Non-pigmented ciliary epithelial cell (primary cell): ENCODE results near the gene OR2AP1.
A peak's percentile ranks its signal among the peaks of the same experiment; 100 is the strongest.
"Not testable (repeated sequence)": the region's sequence is repeated elsewhere in the genome, so short reads cannot be mapped to it uniquely, and the experiment has no call there.

Experiments used
- DNase-seq: peaks from one replicate; pipeline ENCODE4 v3.0.0-alpha.2; 2010; ENCODE audit warnings: low read depth

OR2AP1 gene

GRCh38 chr12:55572168-55572567 is at the start of gene OR2AP1:
TSS of gene OR2AP1 (plus strand) at chr12:55572468. CDS start at chr12:55574415, 1,947 bp downstream.
- no peak for DNase-seq

DNA sequence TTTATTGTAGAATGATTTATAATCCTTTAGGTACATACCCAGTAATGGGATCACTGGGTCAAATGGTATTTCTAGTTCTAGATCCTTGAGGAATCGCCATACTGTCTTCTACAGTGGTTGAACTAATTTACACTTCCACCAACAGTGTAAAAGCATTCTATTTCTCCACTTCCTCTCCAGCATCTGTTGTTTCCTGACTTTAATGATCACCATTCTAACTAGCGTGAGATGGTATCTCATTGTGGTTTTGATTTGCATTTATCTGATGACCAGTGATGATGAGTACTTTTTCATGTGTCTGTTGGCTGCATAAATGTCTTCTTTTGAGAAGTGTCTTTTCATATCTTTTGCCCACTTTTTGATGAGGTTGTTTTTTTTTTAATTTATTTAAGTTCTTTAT is 24.0 kb upstream of the OR2AP1 start:
- not testable (repeated sequence) for DNase-seq

DNA sequence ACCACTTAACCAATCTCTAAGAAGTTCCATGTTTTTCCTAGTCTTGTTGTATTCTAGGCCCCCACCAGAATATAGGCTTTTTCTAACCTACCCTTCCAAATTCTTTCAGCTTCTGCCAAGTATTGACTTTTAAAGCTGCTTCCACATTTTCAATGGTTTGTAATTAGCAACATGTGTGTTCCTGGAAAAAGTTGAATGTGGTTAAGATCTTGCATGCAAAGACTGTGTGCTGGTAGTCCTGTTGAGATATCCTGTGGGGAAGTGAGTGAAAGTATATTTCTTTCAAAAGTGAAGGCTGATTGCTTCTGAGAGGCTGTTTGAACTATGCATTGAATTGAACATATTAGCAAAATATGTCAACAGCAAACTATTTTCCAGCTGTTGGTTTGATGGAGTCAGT is 23.5 kb upstream of the OR2AP1 start:
- DNase-seq = no peak

DNA sequence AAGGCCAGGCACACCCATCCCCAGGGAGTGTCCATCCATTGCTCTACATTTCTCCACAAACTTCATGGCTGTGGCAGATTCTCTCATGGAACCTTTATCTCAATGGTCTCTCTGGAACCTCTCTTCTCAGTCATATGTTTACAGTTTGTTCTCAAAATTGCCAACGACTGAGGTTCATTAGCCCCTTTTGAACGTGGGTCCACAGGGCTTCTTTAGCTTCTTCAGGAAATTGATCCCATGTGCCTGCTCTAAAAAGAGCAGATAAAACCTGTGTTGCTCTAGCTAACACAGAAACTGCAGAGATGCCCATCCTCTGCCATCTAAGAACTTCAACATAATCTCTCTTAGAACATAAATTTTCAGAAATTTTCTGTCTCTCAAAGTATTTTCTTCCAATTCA is 23.0 kb upstream of the OR2AP1 start, which contains the start of gene OR6C4:
Gene OR6C4, plus strand, starts transcription at position 301 of the 400 bp plus-strand sequence. CDS start 1,625 bp downstream, outside the sequence.
- no peak for DNase-seq

GRCh38 chr12:55554296-55554695 is 18.0 kb upstream of the OR2AP1 start:
- no peak for DNase-seq

DNA sequence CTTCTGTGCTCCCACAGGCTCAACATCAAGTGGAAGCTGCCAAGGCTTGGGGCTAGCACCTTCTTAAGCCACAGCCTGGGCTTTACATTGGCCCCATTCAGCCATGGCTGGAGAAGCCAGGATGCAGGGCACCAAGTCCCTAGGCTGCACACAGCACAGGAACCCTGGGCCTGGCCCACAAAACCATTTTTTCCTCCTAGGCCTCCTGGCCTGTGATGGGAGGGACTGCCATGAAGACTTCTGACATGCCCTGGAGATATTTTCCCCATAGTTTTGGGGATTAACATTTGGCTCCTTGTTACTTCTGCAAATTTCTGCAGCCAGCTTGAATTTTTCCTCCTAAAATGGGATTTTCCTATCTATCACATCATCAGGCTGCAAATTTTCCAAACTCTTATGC is 2.2 kb upstream of the OR2AP1 start:
- not testable (repeated sequence) for DNase-seq

DNA sequence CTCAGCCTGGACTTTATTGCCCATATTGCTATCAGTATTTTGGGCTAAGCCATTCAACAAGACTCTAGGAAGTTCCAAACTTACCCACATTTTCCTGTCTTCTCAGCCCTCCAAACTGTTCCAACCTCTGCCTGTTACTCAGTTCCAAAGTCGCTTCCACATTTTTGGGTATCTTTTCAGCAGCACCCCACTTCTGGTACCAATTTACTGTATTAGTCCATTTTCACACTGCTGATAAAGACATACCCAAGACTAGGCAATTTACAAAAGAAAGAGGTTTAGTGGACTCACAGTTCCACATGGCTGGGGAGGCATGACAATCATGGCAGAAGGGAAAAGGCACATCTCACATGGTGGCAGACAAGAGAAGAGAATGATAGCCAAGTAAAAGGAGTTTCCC is 1.6 kb upstream of the OR2AP1 start:
- DNase-seq = not testable (repeated sequence)

DNA sequence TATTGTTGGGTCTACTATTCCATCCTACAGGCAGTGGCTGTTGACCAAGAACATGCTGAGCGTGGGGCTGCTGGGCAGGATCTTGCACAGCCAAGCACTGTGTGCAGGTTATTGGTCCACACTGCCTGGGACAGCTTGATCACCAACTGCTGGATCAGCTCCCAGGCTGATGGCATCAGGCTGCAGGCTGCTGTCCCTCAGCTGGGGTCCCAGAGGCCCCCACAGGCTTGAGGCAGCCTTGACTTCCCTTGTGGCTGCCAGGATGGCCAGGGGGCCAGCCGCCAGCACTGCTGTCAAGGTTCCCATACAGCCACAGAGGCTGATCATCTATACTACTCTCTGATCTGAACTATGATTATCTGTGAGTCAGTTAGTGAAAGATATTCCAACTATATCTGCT is 9.8 kb downstream of the OR2AP1 start:
- no peak for DNase-seq

GRCh38 chr12:55585817-55586216 is 13.5 kb downstream of the OR2AP1 start:
- DNase-seq = no peak

GRCh38 chr12:55590152-55590551 is 17.9 kb downstream of the OR2AP1 start:
- DNase-seq = not testable (repeated sequence)

DNA sequence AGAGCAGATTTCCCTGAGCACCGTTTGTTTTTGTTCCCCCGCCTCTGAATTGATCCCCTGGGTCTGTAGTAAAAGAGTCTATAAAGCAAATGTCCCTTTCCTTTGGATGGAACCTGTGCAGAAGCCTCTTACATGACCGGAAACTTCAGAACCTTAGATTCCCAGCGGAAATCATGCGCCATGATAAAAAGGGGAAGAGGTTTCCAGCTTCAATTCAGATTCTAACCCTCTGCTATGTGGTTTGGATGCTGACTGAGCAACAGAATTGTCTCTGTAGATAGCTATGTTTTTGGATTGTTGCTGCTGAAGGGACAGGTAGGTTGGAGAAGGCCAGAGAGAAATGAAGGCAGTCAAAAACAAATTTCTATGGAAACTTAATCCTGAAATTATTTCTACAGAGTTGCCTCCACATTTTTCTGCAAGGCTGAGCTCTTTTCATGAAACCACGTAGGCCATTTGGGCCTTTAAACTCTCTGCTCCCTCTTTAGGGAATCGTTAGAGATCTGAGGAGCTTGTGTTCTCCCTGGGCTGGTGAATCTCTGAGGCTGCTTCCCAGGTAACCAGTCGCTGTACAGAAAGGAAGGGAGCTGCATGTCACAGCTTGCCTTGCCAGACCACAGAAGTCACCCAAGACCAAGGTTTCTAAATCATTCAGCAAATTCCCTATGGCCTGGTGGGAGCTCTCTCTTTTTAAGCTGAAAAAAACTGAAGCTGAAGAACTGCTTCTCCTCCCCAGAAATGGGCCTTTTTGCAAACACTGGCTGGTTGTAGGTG is 35.7 kb downstream of the OR2AP1 start:
- DNase-seq = no peak

DNA sequence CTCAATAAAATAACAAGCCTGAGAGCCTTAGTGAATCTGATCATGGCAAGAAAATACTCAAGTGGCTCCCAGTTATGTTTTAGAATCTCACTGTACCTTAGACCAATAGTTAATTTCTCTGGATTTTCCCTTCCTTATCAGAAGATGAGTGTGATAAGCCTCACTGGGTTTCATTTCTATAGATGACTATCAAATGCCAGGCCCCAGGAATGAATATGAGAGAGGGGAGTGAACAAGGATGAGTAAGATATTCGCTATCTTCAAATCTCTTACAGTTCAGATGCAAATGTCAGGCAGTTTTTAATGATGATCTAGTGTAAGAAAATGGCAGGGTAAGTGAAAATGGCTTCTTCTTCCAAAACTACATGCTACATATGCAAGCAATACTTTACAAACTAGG is 38.3 kb downstream of the OR2AP1 start:
- DNase-seq = no peak

- no peak for DNase-seq
Observed at GRCh38 chr12:55612646-55613045, 40.4 kb downstream of the OR2AP1 start.

- no peak for DNase-seq
Observed at GRCh38 chr12:55614764-55615163, 42.5 kb downstream of the OR2AP1 start.

GRCh38 chr12:55619354-55620138 is 47.3 kb downstream of the OR2AP1 start:
- peak; percentile 83 for DNase-seq

DNA sequence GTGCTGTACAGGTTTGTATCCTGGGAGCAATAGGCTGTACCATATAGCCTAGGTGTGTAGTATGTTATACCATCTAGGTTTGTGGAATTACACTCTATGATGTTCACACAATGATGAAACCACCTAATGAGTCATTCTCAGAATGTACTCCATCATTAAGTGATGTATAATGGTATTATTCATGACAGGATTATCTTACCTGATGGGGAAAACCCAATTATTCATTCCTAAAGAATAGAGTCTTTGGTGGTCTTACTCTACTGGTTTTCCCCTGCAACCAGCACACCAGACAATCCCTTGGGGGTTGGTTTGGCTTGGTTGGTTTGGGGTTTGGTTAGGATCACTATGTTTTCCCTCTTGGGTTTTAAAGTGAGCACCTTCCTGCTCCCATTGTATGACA is 51.8 kb downstream of the OR2AP1 start:
- no peak for DNase-seq
